Nephron (organoid): ENCODE results near the gene NBEAL1.
"Not testable (repeated sequence)": the region's sequence is repeated elsewhere in the genome, so short reads cannot be mapped to it uniquely, and the experiment has no call there.

Experiments used
- H3K27ac Mint-ChIP-seq, 3 experiments: 2 replicates each; pipeline ENCODE4 v1.8.0; 2020; ENCODE audit warnings: mixed read lengths in 3 of 3, mild to moderate bottlenecking in 2 of 3, moderate library complexity in 1 of 3
- H3K27me3 Mint-ChIP-seq: 2 replicates; pipeline ENCODE4 v1.8.0; 2021; ENCODE audit warnings: low read depth, mild to moderate bottlenecking, moderate library complexity, mixed read lengths
- H3K36me3 Mint-ChIP-seq: 2 replicates; pipeline ENCODE4 v1.8.0; 2020; ENCODE audit warnings: low read depth, mixed read lengths
- H3K4me1 Mint-ChIP-seq: 2 replicates; pipeline ENCODE4 v1.8.0; 2020; ENCODE audit warnings: mixed read lengths
- H3K4me3 Mint-ChIP-seq, 3 experiments: 2 replicates each; pipeline ENCODE4 v1.8.0; 2020; ENCODE audit warnings: mild to moderate bottlenecking in 3 of 3, mixed read lengths in 3 of 3, moderate library complexity in 2 of 3
- H3K9me3 Mint-ChIP-seq: 2 replicates; pipeline ENCODE4 v1.8.0; 2020; ENCODE audit warnings: mixed read lengths
- TF ChIP-seq, protein P1 (sequence below), 3 experiments: fragments of 200-600 bp; sonication (generic); IDR thresholded peaks; one replicate each; pipeline ENCODE4 v1.5.0; 2021; ENCODE audit warnings: antibody characterized with exemption in 3 of 3; ENCODE audit not compliant: unreplicated experiment in 3 of 3

Gene NBEAL1

DNA sequence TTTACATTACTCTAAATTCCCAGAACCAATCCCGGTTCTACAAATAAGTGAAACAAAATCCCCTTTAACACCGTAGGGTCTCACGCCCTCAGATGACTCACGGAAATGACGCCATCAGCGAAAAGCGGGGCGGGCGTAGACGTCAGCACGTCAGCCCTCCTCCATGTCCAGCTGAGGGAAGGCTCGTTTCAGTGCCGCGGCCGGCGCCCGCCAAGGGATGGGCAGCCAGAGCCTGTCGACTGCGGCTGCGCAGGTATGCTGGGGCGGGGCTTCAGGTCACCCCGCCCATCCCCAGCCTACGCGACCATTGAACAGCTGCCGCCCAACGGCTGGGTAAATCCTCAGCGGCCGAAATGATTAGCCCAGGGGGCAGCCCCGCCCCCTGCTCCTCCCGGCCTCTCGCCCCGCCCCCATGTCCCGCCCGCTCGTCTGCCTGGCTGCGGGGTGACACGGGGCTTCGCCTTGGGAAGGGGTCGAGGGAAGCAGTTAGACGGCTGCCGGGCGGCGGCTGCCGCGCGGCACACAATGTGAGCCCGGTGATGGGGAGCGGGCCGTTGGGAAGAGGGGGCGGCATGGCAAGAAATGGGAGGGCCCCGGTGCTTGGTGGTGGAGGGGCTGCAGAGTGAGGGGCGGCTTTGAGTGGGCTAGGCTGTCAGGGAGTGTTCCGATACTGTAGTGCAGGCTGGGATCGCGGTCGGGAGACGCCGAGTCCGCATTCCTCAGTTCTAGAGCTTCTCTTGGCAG is at the start of gene NBEAL1:
Gene NBEAL1, plus strand, starts transcription at position 420 of the 744 bp plus-strand sequence. CDS start 1,510 bp downstream, outside the sequence.
- Mint-ChIP-seq H3K27me3 (peaks cover 6% of the 10 kb centered on the region), H3K27ac (peak within 1 kb of the TSS; percentile 99 to 100 (median 100)), H3K4me1 (peaks cover 34% of the 10 kb centered on the region), H3K4me3 (peak within 1 kb of the TSS; percentile 96 to 99 (median 97)), H3K9me3 (no peaks in the 10 kb centered on the region), H3K36me3 (no peaks in the 10 kb centered on the region)
- TF ChIP-seq, protein P1, sequence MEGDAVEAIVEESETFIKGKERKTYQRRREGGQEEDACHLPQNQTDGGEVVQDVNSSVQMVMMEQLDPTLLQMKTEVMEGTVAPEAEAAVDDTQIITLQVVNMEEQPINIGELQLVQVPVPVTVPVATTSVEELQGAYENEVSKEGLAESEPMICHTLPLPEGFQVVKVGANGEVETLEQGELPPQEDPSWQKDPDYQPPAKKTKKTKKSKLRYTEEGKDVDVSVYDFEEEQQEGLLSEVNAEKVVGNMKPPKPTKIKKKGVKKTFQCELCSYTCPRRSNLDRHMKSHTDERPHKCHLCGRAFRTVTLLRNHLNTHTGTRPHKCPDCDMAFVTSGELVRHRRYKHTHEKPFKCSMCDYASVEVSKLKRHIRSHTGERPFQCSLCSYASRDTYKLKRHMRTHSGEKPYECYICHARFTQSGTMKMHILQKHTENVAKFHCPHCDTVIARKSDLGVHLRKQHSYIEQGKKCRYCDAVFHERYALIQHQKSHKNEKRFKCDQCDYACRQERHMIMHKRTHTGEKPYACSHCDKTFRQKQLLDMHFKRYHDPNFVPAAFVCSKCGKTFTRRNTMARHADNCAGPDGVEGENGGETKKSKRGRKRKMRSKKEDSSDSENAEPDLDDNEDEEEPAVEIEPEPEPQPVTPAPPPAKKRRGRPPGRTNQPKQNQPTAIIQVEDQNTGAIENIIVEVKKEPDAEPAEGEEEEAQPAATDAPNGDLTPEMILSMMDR (IDR thresholded peaks at IDR 0.05; ENCODE audit: unreplicated experiment in 3 of 3), result no peak

DNA sequence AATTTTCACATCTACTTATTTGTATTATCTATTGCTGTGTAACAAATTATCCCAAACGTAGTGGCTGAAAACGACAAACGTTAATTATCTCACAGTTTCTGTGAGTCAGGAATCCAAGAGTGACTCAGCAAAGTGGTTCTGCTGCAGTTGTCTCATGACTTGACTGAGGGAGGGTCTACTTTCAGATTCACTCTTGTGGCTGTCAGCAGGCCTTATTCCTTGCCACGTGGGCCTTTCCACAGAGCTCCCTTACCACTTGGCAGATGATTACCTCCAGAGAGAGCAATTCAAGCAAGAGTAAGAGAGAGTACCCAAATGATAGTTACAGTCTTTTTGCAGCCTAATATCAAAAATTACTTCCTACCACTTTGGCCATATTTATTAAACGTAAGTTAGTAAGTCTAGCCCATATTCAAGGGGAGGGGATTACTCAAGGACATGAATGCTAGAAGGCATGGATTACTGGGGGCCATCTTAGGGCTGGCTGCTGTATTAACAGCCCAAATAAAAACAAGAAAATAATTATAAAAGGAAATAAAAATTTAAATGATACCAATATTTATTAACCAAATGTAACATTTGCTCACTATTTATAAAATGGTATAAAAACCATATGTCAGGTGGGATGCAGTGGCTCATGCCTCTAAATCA is 48.7 kb upstream of the NBEAL1 start:
- H3K4me1 Mint-ChIP-seq, result no peaks in the 10 kb centered on the region
- TF ChIP-seq, protein P1 (IDR thresholded peaks at IDR 0.05; ENCODE audit: unreplicated experiment in 3 of 3), result no peak
- peaks cover 3% of the 10 kb centered on the region for H3K36me3 Mint-ChIP-seq
- no peak overlapping the region for H3K4me3 Mint-ChIP-seq
- no peak overlapping the region for H3K27ac Mint-ChIP-seq
- H3K27me3 Mint-ChIP-seq, result no peaks in the 10 kb centered on the region
- no peaks in the 10 kb centered on the region for H3K9me3 Mint-ChIP-seq

DNA sequence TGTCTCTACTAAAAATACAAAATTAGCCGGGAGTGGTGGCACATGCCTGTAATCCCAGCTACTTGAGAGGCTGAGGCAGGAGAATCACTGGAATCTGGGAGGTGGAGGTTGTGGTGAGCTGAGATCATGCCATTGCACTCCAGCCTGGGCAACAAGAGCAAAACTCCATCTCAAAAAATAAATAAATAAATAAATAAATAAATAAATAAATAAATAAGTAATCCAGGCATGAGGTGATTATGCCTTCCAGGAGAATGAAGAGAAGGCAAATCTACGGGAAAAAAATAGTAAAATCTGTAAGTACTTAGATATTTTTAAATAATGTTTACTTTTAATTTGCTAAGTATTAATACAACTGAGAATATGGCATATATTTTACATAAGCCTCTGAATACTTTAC is 45.3 kb upstream of the NBEAL1 start:
- not testable (repeated sequence) for H3K27me3 Mint-ChIP-seq, H3K9me3 Mint-ChIP-seq, H3K4me3 Mint-ChIP-seq, H3K4me1 Mint-ChIP-seq, H3K27ac Mint-ChIP-seq
- H3K36me3 Mint-ChIP-seq, result peaks cover 11% of the 10 kb centered on the region

DNA sequence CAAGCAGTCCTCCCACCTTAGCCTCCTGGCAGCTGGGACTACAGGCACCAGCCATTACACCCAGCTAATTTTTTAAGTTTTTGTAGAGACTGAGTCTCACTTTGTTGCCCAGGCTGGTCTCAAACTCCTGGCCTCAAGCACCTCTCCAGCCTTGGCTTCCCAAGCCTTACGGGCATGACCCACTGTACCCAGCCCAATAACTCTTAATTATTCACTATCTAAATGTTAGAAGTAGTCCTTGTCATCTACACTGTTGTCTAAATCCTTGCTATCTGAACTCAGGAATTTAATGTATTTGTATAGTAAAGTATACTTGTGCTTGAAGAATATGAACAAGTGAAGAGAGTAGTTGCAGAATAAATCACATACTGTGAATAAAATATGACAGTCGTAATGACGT is 37.9 kb upstream of the NBEAL1 start:
- no peak overlapping the region for H3K27ac Mint-ChIP-seq
- no peaks in the 10 kb centered on the region for H3K27me3 Mint-ChIP-seq
- H3K4me3 Mint-ChIP-seq, result no peak overlapping the region
- H3K9me3 Mint-ChIP-seq, result peaks cover 3% of the 10 kb centered on the region
- no peaks in the 10 kb centered on the region for H3K4me1 Mint-ChIP-seq
- peaks cover 55% of the 10 kb centered on the region for H3K36me3 Mint-ChIP-seq
- TF ChIP-seq, protein P1 (IDR thresholded peaks at IDR 0.05; ENCODE audit: unreplicated experiment in 3 of 3), result no peak

DNA sequence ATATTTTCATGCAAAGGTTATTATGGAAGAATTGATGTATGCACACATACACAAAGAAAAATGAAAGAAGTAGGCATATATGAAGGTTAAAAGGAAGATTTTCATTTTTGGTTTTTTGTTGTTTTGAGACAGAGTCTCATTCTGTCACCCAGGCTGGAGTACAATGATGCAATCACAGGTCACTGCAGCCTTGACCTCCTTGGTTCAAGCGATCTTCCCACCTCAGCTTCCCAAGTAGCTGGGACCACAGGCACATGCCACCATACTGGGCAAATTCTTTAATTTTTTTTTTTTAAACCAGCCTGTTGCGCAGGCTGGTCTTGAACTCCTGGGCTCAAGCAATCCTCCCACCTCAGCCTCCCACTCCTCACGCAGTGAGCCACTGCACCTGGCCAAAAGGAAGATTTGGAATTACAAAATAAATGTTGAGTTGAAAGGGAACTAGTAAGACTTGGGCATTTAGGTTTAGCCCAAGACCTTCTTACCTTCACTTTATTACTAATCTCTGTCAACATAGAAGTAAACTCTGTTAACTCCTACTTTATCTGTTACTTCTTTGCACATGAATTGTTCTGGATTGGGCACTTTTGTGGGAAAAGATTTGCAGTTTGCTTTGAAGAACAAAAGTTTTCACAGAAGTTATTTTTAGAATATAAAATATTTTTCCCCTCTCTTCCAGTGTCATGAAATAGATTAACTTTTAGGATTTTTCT is 31.7 kb upstream of the NBEAL1 start:
- TF ChIP-seq, protein P1 (IDR thresholded peaks at IDR 0.05; ENCODE audit: unreplicated experiment in 3 of 3), result no peak
- no peak overlapping the region for H3K4me3 Mint-ChIP-seq
- no peaks in the 10 kb centered on the region for H3K4me1 Mint-ChIP-seq
- no peaks in the 10 kb centered on the region for H3K27me3 Mint-ChIP-seq
- no peak overlapping the region for H3K27ac Mint-ChIP-seq
- peaks cover 56% of the 10 kb centered on the region for H3K36me3 Mint-ChIP-seq
- peaks cover 3% of the 10 kb centered on the region for H3K9me3 Mint-ChIP-seq

DNA sequence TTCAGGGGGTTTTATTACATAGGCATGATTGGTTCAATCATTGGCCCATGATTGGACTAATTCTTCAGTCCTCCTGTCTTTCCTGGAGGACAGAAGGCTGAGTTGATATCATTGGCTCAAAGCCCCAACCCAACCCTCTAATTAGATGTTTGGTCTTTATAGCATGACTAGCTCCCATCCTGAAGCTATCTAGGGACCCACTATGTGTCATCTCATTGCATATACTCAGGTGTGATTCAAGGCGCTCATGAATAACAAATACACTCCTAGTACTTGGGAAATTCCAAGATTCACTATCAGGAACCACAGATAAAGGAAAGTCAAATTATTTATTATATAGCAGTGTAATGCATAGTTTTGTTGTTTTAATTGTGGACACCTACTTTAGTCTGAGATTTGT is 24.9 kb upstream of the NBEAL1 start:
- H3K27ac Mint-ChIP-seq, result no peak overlapping the region
- TF ChIP-seq, protein P1 (IDR thresholded peaks at IDR 0.05; ENCODE audit: unreplicated experiment in 3 of 3), result no peak
- H3K27me3 Mint-ChIP-seq, result no peaks in the 10 kb centered on the region
- H3K4me3 Mint-ChIP-seq, result no peak overlapping the region
- H3K9me3 Mint-ChIP-seq, result no peaks in the 10 kb centered on the region
- H3K4me1 Mint-ChIP-seq, result no peaks in the 10 kb centered on the region
- H3K36me3 Mint-ChIP-seq, result no peaks in the 10 kb centered on the region
